ENCODE measurements around the gene NRN1L. TPM values are rescaled to one million over a fixed set of nuclear protein-coding genes. Genes with fewer than 3 reads are reported as not detected.
A peak's percentile ranks its signal among the peaks of the same experiment; 100 is the strongest.
"Not testable (repeated sequence)": the region's sequence is repeated elsewhere in the genome, so short reads cannot be mapped to it uniquely, and the experiment has no call there.

NRN1L gene
- polyA plus RNA-seq, 4 donors, result 0.31 to 0.95 TPM; not detected in 2

DNA sequence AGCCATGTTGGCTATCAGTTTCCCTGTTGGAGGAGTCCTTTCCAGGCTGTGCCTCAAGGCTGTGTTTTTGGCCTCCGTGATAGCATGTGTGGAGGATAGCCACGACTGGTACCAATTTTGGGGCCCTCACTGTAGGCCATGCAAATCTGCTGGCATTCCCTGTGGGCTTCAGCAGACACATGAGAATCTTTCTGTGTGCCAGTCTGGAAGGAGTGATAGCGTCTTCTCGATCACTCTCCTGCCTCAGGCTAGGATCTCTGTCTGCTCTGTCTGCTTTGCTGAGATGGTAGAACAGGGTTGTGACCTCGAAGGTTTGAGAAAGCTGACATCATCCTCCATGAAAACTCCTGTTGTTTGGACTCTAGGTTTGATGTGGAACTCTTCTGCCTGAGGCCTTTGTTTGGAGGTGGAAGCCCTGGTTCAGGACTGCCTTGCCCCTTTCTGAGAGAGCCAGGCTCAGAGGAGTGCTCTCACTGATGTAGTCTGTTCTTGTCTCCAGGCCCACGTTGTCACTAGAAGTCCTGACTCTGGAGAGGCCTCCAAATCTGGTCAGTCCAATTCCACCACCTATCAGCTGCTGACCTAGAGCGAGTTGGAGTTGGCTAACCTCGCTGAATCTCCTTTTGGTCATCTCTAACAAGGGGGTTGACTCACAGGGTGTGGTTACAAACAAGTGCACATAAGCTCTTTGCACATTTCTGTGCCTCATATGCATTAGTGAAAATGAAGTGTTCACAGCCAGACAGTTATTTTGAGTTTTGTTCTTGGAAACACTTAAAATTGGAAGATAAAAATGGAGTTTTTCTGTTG, 23.9 kb upstream of the NRN1L start:
- no peak for DNase-seq (ENCODE audit: low read depth in 4 of 4, low spot score in 3 of 4)

DNA sequence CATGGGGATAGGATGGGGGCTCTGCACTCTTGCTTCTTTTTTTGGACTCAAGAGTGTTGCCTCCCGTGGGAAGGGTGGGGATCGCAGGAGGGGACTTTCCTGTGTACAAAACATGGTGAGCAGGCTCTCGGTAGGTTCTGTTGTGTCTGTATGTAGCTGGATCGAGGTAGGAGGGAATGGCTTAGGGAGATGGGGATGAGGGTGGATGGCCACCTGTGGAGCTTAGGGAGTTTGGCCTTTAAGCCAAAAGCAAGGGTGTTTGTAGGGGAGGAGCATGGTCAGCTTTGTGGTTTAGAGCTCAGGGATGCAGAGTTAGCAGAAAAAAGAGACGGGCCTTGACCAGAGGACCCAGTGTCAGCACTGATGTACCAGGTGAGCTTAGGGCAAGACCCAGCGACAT, 22.8 kb upstream of the NRN1L start:
- DNase-seq (ENCODE audit: low read depth in 4 of 4, low spot score in 3 of 4), result no peak

DNA sequence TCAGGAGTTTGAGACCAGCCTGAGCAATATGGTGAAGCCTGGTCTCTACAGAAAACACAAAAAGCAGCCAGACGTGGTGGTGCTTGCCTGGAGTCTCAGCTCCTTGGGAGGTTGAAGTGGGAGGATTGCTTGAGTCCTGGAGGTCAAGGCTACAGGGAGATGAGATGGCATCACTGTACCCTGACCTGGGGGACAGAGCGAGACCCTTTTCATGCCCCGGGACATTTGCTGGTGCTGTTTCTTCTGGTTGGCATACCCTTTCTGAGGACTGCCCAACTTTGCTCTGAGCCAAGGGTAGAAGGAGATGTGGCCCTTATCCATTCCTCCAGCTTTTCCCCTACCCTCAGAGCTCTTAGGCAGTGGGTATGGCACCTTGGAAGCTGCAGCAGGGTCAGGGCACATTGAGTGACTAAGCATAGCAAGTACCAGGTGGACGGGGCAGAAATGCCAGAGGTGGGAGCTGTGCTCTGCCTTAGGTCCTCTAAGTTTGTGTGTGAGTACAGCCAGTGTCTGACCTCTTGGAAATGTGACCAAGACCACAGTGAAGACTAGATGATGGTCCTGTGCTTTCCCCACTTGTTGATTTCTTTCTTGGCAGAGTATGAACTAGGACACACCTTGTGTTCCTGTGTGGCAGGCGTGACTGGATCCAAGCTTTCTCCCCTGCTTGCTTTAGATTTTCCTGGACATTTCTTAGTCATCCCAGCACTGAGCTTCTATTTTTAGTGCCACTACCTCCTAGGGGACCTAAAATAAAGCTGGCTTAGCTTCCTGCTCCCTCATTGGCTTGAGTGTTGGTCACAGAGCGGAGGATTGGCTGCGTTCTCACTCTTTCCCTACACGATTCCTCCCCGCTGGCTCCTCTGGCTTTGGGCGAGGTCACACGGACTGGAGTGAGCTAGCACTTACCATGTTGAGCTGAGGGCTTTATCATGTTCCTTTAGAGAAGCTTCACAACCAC, 21.8 kb upstream of the NRN1L start:
- no peak for DNase-seq (ENCODE audit: low read depth in 4 of 4, low spot score in 3 of 4)

DNA sequence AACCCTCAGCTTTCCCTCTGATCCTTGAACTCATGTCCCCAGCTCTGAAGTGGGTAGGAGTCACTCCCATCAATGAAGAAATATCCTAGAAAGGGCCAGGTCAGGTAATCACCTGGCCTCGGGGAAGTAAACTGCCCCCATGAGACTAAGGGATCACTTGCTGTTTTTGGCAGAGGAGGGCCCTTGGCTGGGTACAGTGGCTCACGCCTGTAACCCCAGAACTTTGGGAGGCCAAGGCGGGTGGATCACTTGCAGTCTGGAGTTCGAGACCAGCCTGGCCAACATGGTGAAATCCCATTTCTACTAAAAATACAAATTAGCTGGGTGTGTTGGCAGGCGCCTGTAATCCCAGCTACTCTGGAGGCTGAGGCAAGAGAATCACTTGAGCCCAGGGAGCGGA, 20.6 kb upstream of the NRN1L start:
- DNase-seq (ENCODE audit: low read depth in 4 of 4, low spot score in 3 of 4), result not testable (repeated sequence)

DNA sequence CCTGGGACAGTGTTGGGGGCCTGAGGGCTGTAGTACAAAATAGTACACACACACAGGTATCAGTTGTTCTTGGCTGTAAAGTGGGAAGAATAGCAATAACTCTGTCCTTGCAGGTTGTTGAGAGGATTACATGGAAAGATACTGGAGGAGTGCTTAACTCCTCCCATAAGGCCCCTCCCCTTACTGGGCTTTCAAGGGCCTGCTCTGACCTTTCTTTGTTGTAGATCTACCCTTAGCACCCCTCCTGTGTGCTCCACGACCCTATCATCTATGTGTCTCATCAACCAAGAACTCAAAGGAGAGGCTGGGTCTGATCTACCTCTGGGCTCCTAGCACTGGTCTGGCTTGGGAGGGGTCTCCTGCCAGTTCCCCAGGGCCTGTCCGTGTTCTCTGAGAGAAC, 20.1 kb upstream of the NRN1L start:
- no peak for DNase-seq (ENCODE audit: low read depth in 4 of 4, low spot score in 3 of 4)

DNA sequence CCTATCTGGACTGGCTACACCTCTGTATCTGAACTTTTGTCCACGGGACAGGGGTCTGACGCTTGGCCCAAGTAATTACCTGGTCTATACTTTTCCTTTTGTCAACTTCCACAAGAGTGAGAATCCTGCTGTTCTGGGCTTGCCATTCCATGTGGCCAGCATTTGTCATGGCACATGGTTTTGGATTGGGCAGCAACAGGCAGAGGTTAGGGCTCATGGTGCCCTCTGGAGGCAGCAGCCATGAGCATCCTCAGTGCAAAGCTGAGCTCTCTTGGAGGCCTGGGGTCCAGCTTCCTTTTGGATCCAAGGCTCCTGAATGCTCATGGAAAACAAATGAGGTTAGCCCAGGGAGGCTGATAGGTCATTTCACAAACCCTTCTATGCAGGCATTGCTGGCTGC, 19.4 kb upstream of the NRN1L start:
- no peak for DNase-seq (ENCODE audit: low read depth in 4 of 4, low spot score in 3 of 4)

DNA sequence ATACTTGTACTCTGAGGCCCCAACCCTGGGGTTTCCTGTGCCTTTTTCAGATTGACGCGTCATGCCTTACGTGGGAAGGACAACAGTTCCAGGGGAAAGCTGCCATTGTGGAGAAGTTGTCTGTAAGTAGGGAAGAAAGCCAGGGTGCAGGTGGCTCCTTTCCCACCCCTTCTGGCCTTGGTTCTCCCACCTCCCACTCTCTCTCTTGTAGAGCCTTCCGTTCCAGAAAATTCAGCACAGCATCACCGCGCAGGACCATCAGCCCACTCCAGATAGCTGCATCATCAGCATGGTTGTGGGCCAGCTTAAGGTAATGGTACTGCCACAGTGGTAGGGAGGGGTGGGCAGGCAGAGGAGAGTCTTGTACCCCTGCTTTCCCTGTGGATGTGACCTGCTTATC, 16.4 kb upstream of the NRN1L start:
- no peak for DNase-seq (ENCODE audit: low read depth in 4 of 4, low spot score in 3 of 4)

DNA sequence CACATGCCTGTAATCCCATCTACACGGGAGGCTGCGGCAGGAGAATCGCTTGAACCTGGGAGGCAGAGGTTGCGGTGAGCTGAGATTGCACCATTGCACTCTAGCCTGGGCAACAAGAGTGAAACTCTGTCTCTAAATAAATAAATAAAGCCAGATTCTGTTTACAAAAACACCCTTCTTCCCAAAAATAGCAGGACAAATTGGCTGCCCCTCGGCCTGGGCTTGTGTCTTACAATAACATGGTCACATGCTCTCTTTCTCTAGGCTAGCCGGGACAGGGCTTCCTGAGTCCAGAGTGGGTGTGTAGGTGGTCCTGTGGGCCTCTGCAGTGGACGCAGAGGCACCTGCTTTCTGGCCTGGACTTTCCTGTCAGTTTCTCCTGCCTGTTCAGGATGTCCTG, 15.0 kb upstream of the NRN1L start:
- DNase-seq (ENCODE audit: low read depth in 4 of 4, low spot score in 3 of 4), result no peak

DNA sequence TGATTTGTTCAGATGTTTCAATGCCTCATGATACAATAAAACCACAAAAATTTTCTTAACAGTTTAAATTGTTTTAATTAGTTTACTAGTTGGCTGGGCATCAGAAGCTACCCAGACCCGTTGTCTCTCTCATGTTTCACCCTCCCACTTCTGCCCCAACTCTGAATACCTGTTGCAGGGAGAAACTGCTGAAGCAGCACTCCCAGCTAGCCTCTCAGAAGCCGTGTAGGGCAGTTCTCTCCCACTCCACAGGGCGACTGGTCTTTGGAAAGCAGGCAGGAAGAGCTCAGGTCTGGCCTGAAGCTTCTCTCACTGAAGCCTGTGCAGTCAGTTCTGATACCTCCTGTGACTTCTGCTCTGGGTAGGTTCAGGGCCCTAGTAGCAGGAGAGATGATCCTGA, 13.4 kb upstream of the NRN1L start:
- DNase-seq (ENCODE audit: low read depth in 4 of 4, low spot score in 3 of 4), result no peak

DNA sequence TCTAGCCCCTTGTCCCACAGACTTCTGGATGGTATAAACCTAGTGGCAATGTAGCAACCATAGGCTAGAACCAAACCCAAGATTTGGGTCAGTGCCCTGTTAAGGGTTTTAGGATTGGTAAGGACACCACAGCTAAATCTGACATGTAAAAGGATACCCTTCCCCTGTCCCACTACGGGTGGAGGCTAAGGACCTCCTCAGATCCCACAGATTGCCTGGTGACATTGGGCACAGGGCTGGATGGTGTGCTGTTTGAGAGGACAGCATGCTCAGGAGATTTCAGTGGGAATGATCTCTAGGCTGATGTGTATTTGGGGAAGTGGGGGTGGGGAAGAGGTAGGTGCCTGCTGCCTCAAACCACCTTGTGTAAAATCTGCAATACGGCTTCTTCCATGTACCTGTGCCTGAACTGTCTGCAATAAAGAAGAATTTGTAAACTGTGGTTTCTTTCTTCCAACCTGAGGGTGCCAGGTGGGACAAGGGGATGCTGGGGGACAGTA, 12.5 kb upstream of the NRN1L start:
- no peak for DNase-seq (ENCODE audit: low read depth in 4 of 4, low spot score in 3 of 4)

DNA sequence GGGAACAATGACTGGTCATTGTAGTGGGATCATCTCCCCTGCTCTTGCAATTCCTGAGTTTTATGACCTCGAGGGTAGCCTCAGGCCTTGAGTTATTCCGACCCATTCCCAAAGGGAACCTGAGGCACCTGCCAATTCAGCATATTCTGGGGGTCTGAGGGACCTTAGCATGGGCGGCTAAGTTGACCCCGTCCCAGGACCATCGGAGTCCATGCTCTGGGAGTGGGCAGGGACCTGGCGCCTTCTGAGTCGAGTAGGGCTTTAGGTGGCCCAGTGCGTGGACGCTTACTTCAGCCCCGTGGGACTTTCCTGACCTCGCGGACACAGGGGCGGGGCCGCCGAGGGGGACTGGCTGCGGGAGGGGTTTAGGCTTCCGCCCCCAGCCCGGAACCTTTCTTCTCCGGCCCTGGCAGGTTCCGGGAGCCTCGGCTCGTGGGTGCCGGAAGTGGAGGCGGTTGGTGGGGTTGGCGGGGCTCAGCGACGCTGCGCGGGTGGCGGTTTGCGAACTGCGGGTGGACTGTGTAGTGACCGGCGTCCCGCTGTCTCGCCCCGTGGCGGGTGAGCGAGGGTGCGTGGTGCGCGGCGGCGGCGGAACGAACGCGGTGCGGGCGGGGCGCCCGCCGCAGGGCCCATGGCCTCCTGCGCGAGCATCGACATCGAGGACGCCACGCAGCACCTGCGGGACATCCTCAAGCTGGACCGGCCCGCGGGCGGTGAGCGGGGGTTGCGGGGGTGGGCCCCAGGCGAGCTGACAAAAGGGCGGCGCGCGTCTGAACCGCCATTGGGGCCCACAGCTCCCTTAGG, 11.9 kb upstream of the NRN1L start, which contains the start of gene EDC4:
TSS of gene EDC4 (plus strand) at position 422 of the 804 bp plus-strand sequence. CDS start at position 632, 210 bp downstream.
- DNase-seq (ENCODE audit: low read depth in 4 of 4, low spot score in 3 of 4), result peak in 2 of 4 donors; percentile 52 to 57

DNA sequence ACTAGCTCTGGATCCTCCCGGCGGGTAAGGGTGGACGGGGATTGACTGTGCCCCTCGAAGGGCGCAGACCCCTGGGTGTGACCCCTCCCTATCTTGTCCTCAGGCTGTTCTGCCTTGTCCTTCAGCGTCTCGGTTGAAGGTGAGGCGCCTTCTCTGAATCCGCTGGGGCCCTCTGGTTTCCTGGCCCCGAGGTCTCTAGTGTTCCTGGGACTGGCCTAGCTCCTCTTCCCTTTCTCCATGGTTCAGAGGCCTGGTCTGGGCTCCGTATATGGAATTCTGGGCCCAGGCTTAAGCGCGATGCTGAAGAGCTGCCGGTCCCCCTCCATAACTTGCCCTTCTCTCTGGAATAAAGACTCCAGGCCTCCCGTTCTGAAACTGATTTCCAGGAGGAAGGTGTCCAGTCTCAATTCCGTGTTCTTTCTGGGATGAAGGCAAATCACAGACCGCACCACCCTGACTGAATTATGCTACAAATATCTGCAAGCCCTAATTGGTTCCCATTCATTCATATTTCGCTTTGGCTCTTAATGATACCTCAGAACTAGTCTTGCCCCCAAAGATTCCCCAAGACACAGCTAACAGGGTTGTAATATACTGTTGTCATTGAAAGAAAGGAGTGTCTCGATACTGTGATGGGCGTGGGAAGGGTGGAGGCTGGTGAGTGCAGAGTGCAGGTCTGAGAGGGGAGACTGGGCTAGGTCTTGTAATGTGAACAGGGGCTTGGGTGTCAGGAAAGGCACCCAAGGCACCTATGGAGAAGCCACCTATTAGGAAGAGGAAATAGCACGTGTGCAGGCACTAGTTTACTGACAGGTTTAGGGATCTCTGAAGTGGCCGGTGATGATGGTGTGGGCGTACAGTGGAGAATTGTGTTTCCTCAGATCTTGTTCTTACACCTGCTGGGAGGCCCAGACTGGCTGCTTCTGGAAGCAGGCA, 11.0 kb upstream of the NRN1L start:
- DNase-seq (ENCODE audit: low read depth in 4 of 4, low spot score in 3 of 4), result no peak

DNA sequence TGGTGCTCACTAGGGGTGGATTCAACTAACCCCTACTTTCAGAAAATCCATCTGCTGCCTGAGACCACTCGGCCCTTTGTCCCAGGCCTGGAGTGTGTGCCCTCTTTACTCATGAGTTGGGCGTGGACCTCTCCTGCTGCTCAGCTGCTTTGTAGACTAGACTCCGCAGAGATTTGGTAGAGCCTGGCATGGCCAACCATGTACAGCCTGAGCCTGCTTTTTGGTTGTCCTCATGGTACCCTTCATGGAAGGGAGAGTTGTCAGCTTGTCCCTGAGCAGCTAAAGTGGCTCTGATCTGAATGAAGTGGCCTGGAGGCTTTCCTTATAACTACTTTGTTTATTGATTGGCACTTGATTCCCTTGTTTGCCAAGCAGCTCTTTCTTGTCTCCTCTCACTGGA, 10.3 kb upstream of the NRN1L start:
- DNase-seq (ENCODE audit: low read depth in 4 of 4, low spot score in 3 of 4), result no peak

DNA sequence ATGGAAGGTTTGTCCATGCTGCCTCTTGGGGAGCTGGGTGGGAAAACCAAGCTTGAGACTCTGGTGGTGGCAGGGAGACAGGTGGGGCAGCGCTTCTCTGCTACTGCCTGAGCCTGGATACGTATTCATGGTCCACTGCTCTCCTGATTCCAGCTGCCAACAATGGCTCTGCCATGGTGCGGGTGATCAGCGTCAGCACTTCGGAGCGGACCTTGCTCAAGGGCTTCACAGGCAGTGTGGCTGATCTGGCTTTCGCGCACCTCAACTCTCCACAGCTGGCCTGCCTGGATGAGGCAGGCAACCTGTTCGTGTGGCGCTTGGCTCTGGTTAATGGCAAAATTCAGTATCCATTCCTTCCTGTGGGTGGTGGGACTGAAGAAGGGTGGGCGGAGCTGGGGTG, 7.6 kb upstream of the NRN1L start:
- DNase-seq (ENCODE audit: low read depth in 4 of 4, low spot score in 3 of 4), result no peak

DNA sequence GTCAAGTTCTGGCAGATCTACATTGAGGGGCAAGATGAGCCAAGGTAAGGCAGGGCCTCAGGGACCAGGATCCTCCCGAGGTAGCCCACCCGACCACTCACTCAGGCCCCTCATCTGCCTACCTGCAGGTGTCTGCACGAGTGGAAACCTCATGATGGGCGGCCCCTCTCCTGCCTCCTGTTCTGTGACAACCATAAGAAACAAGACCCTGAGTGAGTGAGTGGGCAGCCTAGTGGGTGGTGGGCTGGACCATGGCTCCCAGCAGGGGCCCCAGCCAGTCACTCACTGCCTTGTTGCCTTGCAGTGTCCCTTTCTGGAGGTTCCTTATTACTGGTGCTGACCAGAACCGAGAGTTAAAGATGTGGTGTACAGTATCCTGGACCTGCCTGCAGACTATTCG, 6.5 kb upstream of the NRN1L start:
- no peak for DNase-seq (ENCODE audit: low read depth in 4 of 4, low spot score in 3 of 4)

DNA sequence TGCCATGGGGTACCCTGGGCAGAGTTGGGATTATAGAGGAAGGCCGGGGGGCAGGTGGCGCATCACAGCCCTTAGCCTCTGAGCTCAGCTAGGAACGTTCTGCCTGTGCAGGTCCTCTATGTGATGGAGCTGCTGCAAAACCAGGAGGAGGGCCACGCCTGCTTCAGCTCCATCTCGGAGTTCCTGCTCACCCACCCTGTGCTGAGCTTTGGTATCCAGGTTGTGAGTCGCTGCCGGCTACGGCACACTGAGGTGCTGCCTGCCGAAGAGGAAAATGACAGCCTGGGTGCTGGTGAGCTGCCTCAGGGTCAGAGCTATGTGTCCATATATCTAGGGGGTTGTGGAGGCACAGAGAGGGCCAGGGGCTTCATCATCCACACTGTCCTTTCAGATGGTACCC, 5.8 kb upstream of the NRN1L start:
- DNase-seq (ENCODE audit: low read depth in 4 of 4, low spot score in 3 of 4), result no peak

DNA sequence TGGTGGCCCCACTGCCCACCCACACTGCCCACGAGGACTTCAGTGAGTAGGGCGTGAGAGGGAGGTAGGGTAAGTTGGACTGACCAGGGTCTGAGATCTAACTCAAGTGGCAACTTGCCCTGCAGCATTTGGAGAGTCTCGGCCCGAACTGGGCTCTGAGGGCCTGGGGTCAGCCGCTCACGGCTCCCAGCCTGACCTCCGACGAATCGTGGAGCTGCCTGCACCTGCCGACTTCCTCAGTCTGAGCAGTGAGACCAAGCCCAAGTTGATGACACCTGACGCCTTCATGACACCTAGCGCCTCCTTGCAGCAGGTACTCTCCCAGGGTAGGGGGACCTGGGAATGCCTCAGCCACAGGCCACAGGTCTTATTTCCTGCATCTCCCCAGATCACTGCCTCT, 5.2 kb upstream of the NRN1L start:
- no peak for DNase-seq (ENCODE audit: low read depth in 4 of 4, low spot score in 3 of 4)

DNA sequence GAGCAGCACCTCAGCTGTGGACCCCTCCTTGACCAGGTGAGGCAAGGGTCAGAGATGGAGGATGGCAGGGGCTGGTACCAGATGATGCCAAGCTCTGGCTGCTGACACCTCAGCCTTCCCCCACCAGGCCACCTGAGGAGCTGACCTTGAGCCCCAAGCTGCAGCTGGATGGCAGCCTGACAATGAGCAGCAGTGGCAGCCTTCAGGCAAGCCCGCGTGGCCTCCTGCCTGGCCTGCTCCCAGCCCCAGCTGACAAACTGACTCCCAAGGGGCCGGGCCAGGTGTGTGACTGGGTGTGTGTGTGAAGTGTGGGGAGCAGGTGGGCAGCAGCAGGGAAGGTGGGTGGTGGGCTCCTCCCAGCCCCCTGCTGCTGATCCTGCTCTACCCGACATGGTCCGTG, 4.7 kb upstream of the NRN1L start:
- DNase-seq (ENCODE audit: low read depth in 4 of 4, low spot score in 3 of 4), result no peak

DNA sequence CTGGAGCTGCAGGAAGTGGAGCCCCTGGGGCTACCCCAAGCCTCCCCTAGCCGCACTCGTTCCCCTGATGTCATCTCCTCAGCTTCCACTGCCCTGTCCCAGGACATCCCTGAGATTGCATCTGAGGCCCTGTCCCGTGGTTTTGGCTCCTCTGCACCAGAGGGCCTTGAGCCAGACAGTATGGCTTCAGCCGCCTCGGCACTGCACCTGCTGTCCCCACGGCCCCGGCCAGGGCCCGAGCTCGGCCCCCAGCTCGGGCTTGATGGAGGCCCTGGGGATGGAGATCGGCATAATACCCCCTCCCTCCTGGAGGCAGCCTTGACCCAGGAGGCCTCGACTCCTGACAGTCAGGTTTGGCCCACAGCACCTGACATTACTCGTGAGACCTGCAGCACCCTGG, 4.1 kb upstream of the NRN1L start:
- no peak for DNase-seq (ENCODE audit: low read depth in 4 of 4, low spot score in 3 of 4)

All from right renal pelvis (tissue), 4 donors.